Left ventricle myocardium superior (tissue), 1 donor: ENCODE data around the gene TPK1. TPM values are rescaled to one million over a fixed set of nuclear protein-coding genes. Genes with fewer than 3 reads are reported as not detected.
A peak's percentile ranks its signal among the peaks of the same experiment; 100 is the strongest.
"Not testable (repeated sequence)": the region's sequence is repeated elsewhere in the genome, so short reads cannot be mapped to it uniquely, and the experiment has no call there.

Experiments
- ATAC-seq: fragments of 200-7000 bp; cut with Tn5 transposase; one replicate; pipeline ENCODE4 v1.9.1; 2020; ENCODE audit warnings: mild to moderate bottlenecking, moderate library complexity
- DNase-seq: peaks from one replicate; pipeline ENCODE4 v3.0.0-alpha.2; 2020
- intact Hi-C: fragments of 100-400 bp; cut with micrococcal nuclease; formaldehyde crosslinking; loops from one replicate; pipeline ENCODE4 v1.11.0; 2022
- total RNA-seq: library from RNA; stranded (reverse); fragmentation: NEBNext Ultra II Directional; extraction: Animal tissue kit (Norgen Biotek cat#: 25700); gene quantifications from one replicate; pipeline ENCODE4 v1.2.1, GENCODE V29; 2021
- donor health status: DM: no; HTN: yes; CAD: no; lungs with severe emphysema.

TPK1 gene
- total RNA-seq, 1 donor from 2014 or later: 4.9 TPM

- DNase-seq (no peak), ATAC-seq (peak; percentile 84)
- intact Hi-C loops: no loop called here
Observed at GRCh38 chr7:144784943-144785342, 50.9 kb downstream of the TPK1 start.

DNA sequence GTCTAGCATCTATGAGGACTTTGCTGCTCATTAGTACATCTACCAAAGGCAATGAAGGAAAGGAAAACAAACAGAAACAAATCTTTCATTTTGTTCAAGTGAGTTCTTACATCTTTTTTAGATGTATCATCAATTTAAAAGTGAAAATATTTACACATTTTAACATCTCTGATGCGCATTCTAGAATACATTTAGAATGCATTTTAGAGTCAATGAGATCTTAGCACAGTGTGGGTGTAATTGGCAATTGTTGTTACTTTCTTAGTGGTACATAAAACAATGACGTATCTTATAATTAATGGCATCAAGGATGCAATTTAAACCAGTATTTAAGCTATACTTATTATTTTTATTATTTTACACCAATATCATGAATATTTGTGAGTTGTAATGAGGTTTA, 51.4 kb downstream of the TPK1 start:
- intact Hi-C loops: no loop called here
- ATAC-seq: no peak
- no peak for DNase-seq

DNA sequence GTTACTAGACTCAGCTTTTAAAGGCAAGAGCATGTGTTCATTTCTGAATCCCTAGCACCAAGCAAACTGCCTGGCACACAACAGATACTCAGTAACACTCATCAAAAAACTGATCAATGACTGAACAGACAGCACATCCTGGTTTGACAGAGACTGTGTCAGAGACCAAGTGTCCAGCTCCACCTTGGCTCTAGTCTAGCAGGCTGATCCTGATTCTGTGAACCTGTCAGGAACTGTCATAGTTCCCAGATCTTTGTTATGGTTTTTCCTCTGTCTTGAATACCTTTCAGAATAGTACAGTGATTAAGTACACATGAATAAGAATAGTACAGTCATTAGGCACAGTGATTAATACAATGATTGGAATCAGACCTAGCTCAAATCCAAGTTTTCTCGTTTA, 53.0 kb downstream of the TPK1 start:
- intact Hi-C loops: no loop called here
- ATAC-seq (no peak), DNase-seq (no peak)

- ATAC-seq (no peak), DNase-seq (no peak)
- intact Hi-C loops: no loop called here
Observed at GRCh38 chr7:144780071-144780608, 55.7 kb downstream of the TPK1 start.

DNA sequence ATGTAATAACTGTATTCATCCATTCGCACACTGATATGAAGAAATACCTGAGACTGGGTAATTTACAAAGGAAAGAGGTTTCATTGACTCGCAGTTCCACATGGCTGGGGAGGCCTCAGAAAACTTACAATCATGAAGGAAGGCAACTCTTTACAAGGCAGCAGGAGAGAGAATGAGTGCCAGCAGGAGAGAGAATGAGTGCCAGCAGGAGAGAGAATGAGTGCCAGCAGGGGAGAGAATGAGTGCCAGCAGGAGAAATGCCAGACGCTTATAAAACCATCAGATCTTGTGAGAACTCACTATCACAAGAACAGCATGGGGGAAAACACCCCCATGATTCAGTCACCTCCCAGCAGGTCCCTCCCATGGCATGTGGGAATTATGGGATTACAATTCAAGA, 58.0 kb downstream of the TPK1 start:
- intact Hi-C loops, ATAC-seq, DNase-seq: not testable (repeated sequence)

DNA sequence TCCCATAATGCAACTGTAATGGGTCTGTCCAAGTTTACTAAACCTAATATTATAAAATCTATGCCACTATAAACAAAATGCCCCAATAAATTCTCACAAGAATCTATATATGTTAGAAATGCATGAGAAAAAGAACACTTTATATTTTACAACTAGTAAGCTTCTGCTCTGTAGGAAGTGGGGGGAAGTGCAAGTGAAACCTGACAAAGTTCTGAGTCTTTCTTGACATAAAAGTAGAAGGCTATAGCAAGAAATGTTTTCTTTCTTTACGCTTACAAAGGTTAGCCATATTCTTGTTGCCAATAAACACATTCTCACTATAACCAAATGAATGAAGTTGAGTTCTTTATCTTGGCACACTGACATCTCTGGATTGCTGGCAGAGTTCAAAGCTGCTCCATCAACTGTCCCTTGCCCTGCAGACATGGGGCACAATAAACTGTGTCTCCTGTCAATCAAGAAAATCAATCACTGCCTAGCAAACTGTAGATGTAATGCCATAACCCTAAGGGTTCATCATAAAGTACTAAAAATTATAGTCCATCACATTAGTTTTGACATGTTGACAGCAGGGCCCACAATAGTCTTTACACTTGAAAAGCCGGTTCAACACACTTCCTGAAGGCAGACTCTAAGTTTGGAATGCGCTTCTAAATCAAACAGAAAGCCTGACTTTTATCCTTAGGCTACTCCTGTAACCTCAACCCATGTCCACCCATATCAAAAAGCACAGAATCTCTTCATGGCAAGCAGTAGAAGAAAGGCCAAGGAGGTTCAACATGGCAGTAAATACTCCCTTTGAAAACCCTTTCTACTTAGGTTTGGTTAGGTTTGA, 58.6 kb downstream of the TPK1 start:
- intact Hi-C loops: no loop called here
- DNase-seq: no peak
- ATAC-seq: no peak

- DNase-seq: no peak
- intact Hi-C loops: no loop called here
- no peak for ATAC-seq
Observed at GRCh38 chr7:144776447-144776846, 59.4 kb downstream of the TPK1 start.

DNA sequence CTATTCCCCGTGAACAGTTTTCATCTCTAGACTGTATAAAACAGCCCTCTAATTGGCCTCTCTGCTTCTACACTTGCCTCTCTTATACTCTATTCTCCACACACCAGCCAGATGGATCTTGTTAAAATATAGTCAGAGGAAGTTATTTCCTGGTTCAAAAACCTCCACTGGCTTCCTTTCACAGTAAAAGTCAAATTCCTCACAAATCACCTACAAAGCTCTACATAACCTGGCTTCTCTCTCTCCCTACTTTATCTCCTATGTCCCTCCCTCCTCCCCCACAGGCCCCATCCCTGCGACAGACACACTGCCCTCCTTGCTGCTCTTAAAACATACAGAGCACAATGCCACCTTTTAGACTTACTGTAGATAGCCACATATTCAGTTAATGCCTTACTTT, 60.1 kb downstream of the TPK1 start:
- intact Hi-C loops: no loop called here
- ATAC-seq (no peak), DNase-seq (no peak)

- intact Hi-C loops: no loop called here
- no peak for DNase-seq
- ATAC-seq: no peak
Observed at GRCh38 chr7:144771927-144772326, 63.9 kb downstream of the TPK1 start.

DNA sequence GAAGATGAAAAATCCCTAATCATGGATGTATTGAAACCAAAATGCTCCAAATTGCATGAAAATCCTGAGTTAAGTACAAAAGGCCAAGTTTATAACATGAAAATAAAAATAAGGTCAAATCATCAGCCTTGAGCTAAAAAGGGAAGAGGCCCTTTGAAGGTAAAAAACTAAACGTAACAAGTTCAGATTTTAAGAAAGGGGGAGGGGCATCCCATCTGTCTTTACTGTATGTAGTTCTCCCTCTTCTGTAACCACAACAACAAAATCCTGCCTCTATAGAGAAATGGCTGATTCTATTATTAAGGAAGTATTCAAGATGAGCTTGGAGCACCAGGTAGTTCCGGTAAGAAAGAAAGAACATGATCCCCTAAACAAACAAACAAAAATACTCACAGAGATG, 64.7 kb downstream of the TPK1 start:
- ATAC-seq: no peak
- intact Hi-C loops: no loop called here
- DNase-seq: no peak

DNA sequence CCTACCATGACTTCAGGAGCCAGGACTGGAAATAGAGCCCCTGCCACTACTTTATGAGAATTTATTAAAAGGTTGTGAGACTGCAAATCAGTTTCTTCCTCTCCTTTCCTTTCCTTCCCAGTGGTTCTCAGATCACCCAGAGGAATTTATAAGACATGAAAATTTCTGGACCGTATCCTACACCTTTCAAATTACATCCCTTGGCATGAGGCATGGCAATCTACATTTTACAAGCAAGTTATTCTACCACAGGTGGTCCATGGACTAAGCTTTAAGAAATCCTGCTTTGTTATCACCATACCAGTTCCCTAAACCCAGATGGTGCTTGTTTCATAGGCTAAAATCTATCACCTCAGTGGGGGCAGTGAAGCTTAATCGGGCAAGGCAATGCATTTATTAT, 66.5 kb downstream of the TPK1 start:
- no peak for ATAC-seq

GRCh38 chr7:144768633-144769032, 67.2 kb downstream of the TPK1 start:
- ATAC-seq (no peak), DNase-seq (no peak)
- intact Hi-C loops: no loop called here

More for the DNA sequence above, 66.5 kb downstream of the TPK1 start:
- intact Hi-C loops: no loop called here
- no peak for DNase-seq

DNA sequence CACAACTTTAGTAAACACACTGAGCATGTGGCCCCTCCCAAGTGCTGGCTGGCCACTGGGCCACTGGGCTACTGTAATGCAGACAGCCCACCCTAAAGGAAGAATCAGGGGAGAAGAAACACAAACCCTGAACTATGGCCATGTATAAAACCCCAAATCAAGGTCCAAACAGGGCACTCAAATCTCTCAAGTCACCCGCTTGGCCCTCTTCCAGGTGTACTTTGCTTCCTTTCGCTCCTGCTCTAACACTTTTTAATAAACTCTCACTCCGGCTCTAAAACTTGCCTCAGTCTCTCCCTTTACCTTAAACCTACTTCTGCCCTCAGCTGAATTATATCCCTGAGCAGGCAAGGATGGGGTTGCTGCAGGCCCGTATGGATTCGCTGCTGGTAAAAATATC, 72.6 kb downstream of the TPK1 start:
- no peak for ATAC-seq
- intact Hi-C loops: no loop called here
- DNase-seq: no peak

DNA sequence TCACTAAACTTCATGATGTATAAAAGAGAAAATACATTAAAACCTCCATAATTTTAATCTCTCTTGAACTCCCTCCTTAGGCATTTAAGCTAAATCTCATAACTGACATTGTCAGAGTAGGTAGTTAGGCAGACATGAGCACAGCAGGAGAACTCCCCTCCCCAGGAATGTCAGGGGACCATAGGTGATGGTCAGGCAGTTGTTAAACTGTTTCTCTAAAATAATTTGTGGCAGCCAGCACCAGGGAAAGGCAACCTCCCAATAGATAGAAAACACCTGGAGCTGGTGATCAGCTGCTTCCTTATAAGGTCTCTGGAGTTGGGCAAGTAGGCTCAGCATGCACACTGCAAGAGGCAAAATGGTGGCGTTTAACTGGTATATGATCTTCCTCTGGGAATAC, 73.0 kb downstream of the TPK1 start:
- intact Hi-C loops: no loop called here
- ATAC-seq (no peak), DNase-seq (no peak)

DNA sequence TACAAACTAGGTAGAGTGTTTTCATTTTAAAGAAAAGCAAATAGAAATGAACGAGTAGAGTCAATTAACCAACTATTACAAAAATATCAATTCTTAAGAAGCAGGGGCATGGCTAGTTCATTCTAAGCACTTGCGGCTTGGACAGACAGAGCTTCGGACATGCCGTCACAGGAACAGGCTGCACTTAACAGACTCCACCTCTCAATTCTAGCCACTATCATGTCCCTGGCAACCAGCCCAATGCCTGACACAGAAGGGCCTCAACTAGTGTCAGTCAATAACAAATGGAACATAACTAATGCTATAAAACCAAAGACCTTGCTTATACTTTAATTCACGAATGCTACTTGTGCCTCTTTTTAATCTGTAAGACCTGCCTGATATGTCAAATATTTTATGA, 74.4 kb downstream of the TPK1 start:
- intact Hi-C loops: no loop called here
- DNase-seq (peak; percentile 41), ATAC-seq (peak; percentile 76)

- intact Hi-C loops: no loop called here
- ATAC-seq (no peak), DNase-seq (no peak)
Observed at GRCh38 chr7:144759653-144760052, 76.2 kb downstream of the TPK1 start.

DNA sequence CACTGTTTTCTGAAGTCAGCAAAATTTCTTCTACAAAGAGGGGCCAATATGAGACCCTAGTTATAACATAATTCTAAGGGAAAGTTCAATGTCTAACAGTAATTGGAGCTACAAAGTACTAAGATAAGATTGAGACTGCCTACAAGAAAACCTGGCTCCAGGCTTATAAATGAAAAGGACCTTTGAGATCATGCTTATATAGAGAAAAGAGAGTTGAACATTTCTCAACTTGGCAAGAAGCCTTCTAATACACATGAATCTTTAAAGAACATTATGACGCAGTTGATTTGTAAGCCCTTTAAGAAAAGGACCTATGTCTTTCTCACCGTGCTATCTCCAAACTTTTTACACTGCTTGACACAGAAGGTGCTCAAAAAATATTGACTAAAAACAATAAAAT, 87.9 kb downstream of the TPK1 start:
- intact Hi-C loops: no loop called here
- no peak for DNase-seq
- ATAC-seq: no peak

GRCh38 chr7:144738708-144739314, 97.0 kb downstream of the TPK1 start:
- intact Hi-C loops: no loop called here
- DNase-seq (no peak), ATAC-seq (peak; percentile 39)

DNA sequence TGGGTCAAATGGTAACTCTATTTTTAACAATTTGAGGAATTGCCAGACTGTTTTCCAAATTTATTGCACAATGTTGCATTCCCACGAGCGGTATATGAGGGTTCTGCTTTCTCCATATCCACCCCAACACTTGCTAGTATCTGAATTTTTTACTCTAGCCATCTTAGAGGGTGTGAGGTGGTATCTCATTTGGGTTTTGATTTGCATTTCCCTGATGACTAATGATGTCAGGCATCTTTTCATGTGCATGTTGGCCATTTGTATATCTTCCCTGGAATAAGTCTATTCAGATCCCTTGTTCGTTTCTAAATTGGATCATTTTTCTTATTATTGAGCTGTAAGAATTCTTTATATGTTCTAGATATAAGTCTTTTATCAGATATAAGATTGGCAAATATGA, 97.7 kb downstream of the TPK1 start:
- DNase-seq (no peak), ATAC-seq (no peak)
- intact Hi-C loops: no loop called here

DNA sequence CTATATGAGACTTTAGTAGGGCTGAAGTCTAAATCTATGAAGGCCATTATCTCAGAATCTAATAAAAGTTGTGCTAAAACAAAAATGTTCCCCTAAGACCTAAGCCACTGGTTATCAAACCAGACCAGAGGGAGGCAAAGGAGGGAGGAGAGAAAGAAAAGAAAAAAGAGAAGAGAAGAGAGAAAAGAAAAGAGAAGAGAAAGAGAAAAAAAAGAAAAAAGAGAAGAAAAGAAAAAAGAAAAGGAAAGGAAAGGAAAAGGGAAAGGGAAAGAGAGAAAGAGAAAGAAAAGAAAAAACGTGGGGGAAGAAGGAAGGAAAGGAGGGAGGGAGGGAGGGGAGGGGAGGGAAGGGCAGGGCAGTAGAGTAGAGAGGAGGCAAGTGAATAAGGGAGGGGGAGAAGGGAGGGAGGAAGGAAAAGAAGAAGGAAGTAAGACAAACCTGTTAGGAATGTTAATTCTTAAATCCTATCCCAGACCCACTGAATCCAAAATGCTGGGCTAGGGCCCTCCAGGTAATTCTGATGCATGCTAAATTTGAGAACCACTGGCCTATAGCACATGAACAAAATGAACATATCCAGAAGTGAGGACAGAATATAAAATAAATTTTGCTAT, 98.9 kb downstream of the TPK1 start:
- ATAC-seq (no peak), DNase-seq (no peak)
- intact Hi-C loops: no loop called here
